Renal pelvis (tissue), 4 donors: Measurements from ENCODE around the gene BBS5. TPM values are rescaled to one million over a fixed set of nuclear protein-coding genes. Genes with fewer than 3 reads are reported as not detected.
"Not testable (repeated sequence)": the region's sequence is repeated elsewhere in the genome, so short reads cannot be mapped to it uniquely, and the experiment has no call there.

Experiments used
- DNase-seq: peaks from one replicate; pipeline ENCODE4 v3.0.0-alpha.2; 2013
- polyA plus RNA-seq, 3 donors: library from polyadenylated mRNA; unstranded; fragments of 120-200 nt; gene quantifications; one replicate each; pipeline ENCODE4 v1.2.1, GENCODE V29; 2013; ENCODE audit not compliant: insufficient read length in 3 of 3

BBS5 gene
- polyA plus RNA-seq, 3 donors = 6.1 to 16.9 (median 16.8) TPM

GRCh38 chr2:169528271-169528701 lies 49.0 kb downstream of the BBS5 start:
- peak; percentile 9 for DNase-seq

- DNase-seq = not testable (repeated sequence)
Observed at GRCh38 chr2:169539460-169539859, 60.2 kb downstream of the BBS5 start.

GRCh38 chr2:169540146-169540545 lies 60.9 kb downstream of the BBS5 start:
- no peak for DNase-seq

- DNase-seq = no peak
Observed at GRCh38 chr2:169542433-169542832, 63.1 kb downstream of the BBS5 start.

- no peak for DNase-seq
Observed at GRCh38 chr2:169546756-169547155, 67.5 kb downstream of the BBS5 start.

Other genes starting within 250 kb of the BBS5 start
- 100 to 1,000 TPM; 145 to 232 (median 204) TPM for gene LRP2, start 117.0 kb upstream of the BBS5 start, polyA plus RNA-seq
- 1 to 10 TPM; 1.6 to 3.2 (median 2.3) TPM for gene KLHL41, start 30.2 kb downstream of the BBS5 start, polyA plus RNA-seq
- gene FASTKD1, start 94.4 kb downstream of the BBS5 start, polyA plus RNA-seq = 10 to 100 TPM; 29.3 to 41.6 (median 41.2) TPM
- 10 to 100 TPM; 85.5 to 96.3 (median 93.3) TPM for gene PPIG, start 104.9 kb downstream of the BBS5 start, polyA plus RNA-seq
- gene CFAP210, start 214.9 kb downstream of the BBS5 start, polyA plus RNA-seq = 1 to 10 TPM; 2.6 to 3.9 (median 3.3) TPM
- gene PHOSPHO2, start 215.0 kb downstream of the BBS5 start, polyA plus RNA-seq = 10 to 100 TPM; 10.9 to 20.1 (median 19.1) TPM